HuH-7 (cell line): ENCODE measurements around the gene HAND2.

Source experiments
- DNase-seq: peaks from one replicate; pipeline ENCODE4 v3.0.0; 2011; ENCODE audit warnings: low spot score

The HAND2 gene

DNA sequence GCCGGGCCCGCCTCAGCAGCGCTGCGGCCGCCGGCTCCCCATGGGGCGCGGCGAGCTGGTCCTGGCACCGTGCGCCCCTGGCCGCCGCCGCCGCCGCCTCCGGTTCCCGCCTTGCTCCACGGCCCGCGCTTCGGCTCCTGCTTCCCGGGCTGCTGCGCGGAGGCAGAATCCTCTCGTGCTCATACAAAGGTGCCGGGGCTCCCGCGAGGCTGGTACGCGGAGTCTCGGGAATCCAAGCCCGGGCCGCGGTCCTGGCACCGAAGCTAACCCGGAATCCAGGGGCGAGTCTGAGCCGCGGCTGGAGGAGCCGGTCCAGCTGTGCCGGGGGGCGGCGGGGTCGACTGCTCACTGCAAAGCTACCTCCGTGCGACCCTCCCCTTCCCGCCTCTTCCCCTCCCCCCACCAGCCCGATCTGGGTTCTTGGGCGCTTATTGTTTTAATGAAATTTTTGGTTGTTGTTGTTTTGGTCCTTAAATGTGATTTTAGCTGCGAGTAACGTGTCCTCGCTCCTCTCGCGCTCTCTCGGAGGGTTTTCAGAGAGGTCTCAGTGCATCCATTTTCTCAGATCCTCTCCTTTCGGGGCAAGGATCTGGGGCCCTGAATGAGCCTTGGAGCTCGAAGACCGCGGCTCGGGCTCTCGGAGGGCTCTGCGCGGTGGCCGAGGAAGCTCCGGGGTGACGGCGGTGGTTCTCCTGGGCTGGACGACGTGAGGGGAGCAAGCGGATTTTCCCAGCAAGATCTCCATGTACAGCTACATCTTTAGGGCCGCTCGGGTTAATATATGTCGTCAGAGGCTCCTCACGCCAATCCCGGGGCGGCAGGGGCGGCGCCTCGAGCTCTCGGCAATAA, at the start of gene HAND2:
Gene HAND2, minus strand, starts transcription at position 753 of the 849 bp plus-strand sequence. CDS start 940 bp downstream, outside the sequence.
- DNase-seq, result peak; percentile 6

DNA sequence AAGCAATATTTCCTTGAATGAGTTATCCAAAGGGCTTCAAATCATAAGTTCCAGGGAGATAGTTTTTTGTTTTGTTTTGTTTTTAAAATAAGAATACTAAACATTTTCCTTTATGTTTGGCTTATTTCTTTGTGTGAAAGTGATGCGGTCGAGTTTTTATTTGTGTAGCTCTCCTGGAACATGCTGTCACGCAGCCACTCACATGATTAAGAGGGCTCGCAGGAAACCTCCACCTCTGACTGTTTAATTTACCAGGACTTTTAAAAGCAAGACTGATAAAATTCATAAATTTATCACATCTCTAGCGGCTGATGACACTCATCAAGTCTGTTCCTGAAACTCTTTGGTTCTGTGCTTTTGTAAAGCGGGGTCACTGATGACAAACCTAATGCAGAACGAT, 48.9 kb upstream of the HAND2 start:
- DNase-seq, result no peak

DNA sequence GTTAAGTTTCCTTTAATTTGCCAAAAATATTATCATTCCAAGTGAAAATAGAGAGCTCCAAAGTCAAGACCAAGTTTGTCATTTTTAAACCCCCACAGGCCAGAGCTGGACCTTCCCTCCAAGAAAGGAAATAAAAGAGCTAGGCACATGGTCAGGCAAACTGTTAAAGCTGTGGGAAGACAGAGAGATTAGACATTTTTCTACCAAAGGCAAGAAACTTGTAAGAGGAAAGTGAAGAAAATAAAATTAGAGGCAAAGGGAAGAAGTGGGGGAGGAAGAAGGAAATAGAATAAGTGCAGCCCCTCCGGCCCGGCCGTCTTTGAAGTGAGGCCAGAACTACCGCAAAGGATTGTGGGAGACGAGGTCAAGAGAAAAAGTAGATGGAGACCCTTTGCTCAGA, 47.9 kb upstream of the HAND2 start:
- no peak for DNase-seq

DNA sequence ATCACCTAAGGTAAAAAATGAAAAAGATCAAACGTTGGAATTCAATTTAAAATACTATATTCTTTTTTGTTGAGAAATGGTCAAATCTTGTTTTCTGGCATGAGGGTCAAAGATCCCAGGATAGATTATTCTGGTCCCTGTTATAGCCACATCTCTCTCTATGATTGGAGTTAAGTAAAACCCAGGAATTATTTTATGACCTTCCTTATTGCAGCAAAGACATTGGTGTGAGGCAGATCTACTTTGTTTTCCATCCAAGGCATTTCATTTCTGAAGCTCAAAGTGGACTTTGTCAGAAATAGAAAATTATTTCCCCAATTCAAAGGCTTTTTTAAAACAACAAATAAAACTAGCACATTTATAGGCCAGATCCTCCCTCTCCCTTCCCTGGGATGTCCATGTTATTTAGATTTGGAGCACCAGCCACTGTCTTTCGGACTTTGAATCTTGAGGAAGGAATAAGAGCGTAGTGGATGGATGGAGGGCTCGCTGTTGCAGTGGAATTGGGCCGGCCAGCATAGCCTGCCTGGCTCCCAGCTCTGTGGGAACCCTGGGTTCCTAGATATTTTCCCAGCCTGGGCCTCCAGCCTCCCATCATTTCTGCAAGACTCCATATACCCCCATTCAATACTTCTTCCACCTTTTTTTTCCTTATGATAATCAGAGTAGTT, 45.6 kb upstream of the HAND2 start:
- no peak for DNase-seq

DNA sequence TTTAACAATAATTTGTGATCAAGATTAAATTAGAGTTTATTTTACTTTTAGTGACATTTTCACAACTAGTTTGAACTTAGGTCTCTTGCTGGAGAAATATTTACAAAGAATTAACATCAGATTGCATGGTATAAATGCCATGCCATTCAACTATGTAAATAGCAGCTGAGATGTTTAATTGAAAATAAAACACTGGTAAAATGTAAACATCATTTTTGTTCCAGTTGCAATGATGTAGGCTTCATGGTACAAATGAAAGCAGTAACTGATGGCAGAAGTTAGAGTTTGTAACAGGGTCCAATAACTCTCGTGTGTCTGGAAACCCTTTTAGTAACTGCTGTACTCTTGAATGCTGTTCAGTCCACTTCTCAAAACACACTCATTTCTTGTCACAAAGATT, 43.7 kb upstream of the HAND2 start:
- no peak for DNase-seq

DNA sequence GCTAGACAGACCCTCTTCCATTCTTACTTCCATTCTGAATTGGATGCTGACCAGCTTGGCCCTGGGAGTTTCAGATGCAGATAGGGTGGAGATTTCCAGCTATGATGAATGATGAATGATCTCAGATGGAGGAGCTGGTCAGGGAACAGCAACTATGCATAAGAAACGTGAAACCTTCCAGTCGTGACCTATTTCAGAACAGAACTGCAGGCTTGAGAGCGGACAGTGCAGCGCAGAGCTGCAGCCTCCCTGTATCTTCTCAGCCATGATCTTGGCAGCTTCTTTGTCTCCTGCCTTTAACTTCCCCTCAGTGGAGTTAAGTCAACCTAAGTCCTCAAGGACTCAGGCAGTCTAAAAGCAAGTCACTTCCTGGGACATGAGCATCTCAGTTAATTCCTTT, 43.3 kb upstream of the HAND2 start:
- no peak for DNase-seq

DNA sequence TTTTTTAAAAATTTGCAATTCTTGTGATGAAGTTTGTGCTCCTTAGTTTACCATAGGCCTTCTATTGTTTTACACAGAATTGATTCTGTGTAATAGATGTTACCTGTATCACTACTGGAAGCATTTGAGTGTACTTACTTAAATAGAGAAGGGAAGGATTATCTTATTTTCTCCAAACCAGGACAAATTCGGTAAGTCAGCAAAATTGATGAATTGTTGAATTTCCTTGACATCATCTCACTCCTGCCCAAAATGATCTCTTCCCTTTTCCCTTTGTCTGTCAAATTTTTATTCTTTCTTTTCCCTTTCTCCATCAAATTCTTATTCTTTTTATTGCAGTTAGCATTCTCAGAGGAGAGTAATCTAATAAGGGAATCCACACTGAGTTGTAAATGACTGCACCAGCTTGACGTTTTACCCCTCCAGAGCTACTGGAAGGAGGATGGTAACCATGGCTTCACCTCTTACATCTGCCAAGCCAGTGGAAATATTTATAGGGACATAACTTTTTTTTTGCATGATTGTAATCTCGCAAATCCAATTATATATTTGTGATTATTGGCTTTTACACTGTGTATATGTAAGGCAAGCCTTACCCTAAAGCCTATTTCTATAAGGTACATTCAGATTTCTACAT, 42.6 kb upstream of the HAND2 start:
- DNase-seq, result no peak

DNA sequence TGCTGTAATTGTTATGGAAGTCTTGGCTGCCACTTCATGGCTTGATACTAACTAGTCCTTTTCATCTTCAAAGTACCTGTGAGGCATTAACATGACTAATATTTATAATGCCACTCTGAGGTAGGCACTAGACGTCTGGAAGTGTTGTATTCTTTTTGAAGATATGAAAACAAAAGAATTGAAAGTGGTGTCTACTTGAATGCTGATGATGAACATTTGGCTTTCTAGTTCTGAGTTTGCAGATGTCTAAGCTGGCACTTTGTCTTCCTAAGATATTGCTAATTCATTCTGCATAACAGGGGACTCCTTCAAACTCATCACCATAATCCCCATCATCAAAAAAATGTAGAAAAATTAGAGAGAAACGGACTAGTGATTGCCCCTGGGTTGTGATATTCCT, 41.6 kb upstream of the HAND2 start:
- DNase-seq, result no peak

DNA sequence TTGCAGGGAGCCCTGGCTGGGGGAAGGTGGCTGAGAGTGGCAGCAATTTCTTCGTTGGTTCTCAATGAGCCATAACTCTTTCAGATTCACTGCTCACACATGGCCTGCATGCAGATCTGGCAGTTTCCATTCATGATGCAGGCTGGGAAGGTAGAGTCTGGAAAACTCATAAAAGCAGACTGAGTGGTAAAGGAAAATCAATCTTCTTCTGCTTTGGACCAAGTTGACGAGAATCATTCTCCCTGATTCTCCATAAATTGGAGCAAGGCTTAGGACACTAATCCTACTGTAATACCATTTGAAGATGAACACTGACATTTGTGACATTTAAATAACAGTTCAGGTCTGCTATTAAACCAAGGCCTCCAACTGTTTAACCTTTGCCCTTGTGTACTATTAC, 35.3 kb upstream of the HAND2 start:
- DNase-seq, result no peak

DNA sequence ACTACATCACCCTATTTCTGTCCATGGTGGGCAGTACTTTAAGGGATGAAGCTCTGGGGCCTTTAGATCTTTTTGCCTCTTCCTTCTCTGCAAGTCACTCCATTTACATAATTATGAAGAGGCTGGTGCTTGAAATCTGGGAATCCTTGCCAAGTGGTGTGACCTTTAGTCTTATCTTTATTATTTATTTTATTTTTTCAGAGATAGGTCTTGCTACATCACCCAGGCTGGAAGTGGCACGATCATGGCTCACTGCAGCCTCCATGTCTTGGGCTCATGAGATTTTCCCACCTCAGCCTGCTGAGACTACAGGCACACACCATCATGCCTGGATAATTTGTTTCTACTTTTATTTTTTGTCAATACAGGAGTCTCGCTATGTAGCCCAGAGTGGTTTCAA, 34.4 kb upstream of the HAND2 start:
- DNase-seq, result no peak

DNA sequence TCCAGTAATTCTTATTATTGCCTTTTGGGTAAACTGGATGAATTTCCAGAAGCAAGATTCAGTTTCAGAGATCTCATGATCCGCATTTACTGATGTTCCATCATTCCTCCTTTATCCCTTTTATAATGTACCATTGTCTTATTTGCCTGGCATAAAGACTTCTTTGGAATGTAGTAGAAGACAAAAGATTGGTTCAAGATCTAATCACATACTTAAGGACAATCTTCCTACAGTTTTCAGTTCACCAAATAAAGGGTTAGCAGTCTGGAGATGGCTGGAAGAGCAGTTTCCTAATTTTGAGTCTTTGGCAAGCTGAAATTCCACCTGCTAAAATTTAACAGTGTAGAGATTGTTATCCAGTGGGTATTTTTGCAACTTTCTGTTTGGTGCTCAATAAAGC, 30.9 kb upstream of the HAND2 start:
- no peak for DNase-seq

DNA sequence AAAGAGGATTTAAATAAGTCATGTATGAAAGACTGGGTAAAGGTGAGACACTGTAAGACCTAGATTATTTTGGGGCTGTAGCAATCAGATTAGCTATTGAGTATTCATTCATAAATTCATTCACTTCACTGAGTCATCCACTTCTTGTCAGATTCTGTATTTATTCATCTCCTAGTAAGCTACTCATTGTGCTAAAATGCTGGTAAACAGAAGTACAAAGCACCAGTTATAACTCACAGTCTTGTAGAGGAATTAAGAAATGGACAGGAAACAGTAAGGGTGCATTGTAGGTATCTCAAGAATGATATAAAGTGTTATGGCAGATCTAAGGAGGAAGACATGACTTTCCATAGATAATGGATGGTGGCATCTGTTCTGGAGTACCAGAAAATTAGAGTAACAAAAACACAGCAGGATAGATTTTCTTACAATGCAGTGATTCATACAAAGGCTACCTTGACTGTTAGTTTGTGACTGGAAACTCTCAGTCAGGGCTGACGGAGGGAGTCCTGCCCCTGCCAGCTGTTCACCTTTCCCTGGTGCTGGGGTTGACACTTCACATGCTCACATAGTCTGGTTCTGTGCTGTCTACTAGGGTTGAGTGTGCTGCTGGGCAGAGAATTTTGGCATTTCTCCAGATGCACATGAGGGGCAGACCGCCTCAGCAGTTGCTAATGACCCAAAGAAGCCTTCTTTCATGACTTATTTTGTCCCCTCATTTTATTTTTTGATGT, 26.5 kb upstream of the HAND2 start:
- no peak for DNase-seq

DNA sequence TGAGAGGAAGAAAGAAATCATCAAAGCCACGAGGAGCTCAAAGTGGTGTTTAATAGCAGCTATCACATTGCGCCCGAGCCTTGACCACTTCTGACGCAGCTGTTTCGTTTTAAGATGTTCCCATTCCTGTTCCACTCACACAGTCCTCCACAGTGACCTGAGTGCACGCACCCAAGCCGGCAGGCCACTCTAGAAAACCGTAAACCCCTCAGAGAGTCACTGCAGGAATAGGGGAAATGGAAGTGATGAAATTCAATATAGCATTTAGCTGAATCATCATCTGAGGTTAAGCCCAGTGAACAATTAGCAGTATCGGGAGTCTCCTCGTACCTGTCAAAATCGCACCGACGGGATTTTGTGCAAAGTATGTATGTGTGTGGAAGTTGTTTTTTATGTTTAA, 17.9 kb upstream of the HAND2 start:
- no peak for DNase-seq

DNA sequence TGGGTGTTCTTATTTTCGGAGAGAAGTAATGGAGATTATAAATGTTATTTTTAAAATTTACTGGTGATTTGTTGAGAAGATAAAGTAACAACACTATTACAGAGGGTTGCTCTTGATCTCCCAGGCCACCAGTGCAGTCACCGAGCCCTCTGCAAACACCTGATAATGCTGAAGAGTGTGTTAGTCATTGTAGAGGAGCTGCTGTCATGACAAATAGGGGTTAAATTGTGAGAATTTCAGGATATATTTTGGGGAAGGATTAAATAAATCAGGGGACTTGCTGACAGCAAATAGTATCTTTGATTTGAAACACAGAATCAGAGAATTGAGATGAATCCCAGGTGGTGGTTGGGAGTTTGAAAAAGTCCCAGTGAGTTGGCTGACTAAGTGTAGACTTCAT, 16.7 kb upstream of the HAND2 start:
- DNase-seq, result no peak

DNA sequence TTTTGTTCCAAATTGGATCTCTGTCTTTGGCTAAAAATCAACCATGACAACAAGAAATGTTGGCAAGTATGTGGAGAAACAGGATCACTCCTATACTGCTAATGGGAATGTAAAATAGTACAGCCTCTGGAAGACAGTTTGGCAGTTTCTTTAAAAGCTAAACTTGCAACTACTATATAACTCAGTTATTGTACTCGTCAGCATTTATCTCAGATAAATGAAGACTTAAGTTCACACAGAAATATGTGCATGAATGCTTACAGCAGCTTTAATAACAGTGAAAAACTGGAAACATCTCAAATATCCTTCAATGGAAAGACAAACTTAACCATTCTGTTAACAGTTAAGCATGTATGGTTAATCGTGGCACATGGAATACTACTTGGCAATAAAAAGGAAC, 15.4 kb upstream of the HAND2 start:
- no peak for DNase-seq

DNA sequence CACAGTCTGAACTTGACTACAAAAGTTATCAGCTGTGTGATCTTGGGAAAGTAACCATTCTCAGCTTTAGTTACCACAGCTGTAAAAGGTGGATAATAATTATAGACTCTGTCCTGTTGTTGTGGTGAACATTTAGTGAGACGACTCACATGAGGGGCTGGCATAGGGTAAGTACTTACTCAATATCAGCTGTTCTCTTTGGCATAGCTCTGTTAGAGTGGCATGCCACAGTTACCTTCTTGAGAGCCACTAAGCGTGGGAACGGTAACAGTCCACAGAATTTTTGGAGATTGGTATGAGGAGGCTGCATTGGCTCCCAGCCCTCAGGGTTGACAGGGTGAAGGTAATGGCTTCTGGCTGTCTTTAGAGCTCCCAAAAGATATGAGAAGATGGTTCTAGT, 13.2 kb upstream of the HAND2 start:
- no peak for DNase-seq

DNA sequence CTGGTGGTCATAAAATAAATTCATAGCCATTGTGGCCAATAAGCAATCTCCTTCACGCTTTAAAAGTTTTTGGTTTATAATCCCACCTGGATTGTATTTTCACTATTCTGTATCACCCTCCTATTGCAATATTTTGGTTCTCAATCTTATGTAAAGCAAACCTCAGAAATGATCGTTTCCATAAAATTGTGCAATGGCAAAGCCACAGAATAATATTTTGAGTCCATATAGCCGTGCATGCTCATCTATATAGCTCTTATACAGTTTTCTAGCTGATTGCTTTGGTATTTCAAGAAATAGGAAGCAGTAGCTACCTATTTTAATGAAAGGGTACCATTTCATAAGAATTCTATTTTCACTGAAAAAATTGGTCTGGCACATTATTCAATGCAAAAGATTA, 10.0 kb upstream of the HAND2 start:
- DNase-seq, result no peak

DNA sequence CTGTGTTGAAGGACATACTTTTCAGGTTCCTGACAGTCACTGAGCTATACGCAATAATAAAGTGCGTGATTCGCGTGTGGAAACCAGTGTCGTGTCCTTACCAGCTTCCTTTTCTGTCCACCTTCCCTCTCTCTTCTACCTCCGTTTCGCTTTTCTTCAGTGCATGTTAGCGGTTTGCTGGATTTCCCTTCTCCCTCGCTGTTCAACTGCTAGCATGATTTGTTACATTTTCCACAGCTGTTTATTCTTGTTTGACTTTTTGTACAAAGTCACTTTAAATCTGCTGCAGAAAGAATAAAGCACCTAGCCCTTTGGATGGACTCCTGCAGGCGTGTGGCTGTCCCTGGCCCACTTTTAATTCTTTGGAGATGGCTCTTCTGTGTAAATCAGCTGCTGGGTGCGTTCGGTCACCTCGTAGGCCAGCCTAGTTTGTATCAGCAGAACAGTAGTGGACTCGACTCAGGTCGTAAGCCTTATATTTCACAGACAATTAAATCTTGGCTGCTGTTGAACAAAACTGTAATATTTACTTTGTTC, 8.9 kb upstream of the HAND2 start:
- DNase-seq, result no peak

DNA sequence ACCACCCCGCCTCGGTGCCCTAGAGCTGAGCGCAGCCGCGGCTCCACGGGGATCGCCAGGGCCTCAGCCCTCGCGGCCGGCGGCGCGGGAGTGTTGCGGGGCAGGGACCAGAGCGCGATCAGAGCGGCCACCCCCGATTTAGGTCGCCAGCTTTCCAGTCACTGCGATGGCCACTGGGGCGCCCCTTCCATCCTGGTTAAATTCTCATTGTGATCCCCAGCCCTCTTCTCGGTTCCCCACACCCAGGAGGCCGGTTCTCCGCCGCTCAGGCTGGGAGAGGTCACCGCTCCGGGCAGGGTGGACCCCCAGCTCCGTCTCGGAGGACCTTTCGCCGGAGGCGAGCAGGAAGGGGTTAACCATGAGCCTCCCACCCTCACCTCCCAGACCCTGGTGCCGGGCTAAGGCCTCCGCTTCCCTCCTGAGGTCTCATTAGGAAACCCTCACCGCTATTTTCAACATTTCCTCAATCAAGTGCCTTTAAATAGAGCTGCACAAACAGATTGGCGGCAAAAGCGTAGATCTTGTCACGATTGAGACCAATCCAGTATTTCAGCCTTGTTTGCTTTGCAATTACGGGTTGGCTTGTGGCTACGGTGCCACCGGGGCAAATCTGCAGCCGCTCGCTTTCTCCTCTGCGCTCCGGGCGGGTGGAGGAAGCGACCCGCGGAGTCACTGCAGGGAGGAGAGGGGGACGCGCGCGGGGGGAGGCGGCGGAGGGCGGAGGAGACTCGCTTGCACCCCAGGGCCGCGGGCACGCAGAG, 8.3 kb upstream of the HAND2 start:
- DNase-seq, result no peak

DNA sequence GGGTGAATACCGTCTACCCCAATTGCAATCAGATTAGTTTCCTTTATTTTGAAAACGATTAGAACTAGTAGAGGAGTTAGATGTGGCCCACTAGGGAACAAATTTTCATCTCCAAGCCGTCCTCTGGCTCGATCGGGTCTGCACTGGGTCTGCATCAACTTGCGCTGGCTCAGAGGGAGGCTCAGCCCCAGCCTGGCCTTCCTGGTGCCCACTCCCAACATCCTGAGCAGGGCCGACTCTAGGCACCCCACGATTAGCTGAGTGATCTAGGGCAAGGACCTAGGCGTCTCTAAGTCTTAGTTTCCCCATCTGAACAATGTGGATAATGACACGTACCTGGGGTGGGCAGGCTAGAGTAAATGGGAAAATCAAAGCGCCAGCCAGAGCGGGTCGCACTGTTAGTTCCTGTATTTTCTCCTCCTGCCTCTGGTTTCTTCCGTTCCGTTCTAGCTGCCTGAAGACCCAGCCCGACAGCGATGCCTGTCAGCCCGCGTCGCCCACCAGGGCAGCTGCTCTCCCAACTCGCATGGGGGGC, 7.7 kb upstream of the HAND2 start:
- DNase-seq, result no peak

DNA sequence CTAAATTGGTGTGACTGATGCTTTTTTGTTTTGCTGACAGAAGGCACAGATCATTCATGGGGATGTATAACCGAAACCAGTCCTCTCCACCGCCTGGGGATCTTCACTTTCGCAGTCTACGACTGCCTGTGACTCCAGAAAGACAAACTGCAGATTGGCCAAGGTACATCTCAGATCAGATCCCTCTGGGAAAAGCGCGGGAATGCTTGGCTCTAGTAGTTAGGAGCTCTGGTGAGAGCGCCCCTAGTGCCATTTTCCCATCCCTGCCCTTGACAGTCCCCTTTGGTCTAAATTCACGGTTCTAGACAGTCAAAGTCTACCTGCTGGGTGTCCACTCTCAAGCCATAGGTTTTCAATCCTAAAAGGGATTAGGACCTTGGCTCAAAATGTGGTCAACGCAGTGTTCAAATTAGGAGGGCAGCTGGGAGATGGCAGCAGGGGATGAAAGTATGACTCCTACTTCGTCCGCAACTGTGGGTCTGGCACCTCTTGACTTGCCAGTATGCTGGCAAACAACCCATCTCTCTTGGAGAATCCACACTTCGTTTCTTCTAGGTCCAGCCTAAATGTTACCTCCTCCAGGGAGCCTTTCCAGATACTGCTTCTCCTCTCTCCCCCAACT, 6.9 kb upstream of the HAND2 start:
- peak; percentile 83 for DNase-seq
